Measurements from ENCODE around the gene INSYN2B. TPM values are rescaled to one million over a fixed set of nuclear protein-coding genes. Genes with fewer than 3 reads are reported as not detected.

INSYN2B gene
- total and polyA plus RNA-seq, 12 donors = 0.08 to 0.94 (median 0.62) TPM; not detected in 2

- no peaks in the 10 kb centered on the region for H3K27me3 ChIP-seq
- no peaks in the 10 kb centered on the region for H3K36me3 ChIP-seq (replicated peaks in 1 of 2)
- no peak for TF ChIP-seq CTCF (IDR thresholded peaks at IDR 0.05)
- no peak for TF ChIP-seq POLR2A (IDR thresholded peaks at IDR 0.05)
- no peak overlapping the region for H3K4me3 ChIP-seq
- 86 to 92% (median 91%) methylated on average over 4 of the region's 4 CpGs for WGBS, 4 donors
- H3K27ac ChIP-seq = no peak overlapping the region
- intact Hi-C loops (cut with DNase I) = no loop called here
- no peak for DNase-seq
- no peaks in the 10 kb centered on the region for H3K9me3 ChIP-seq (replicated peaks in 1 of 3)
- H3K4me1 ChIP-seq (replicated peaks in 1 of 2) = no peaks in the 10 kb centered on the region
Observed at GRCh38 chr5:169886677-169887076, 93.6 kb downstream of the INSYN2B start.

GRCh38 chr5:169886033-169886432 is 94.3 kb downstream of the INSYN2B start:
- intact Hi-C loops (cut with DNase I) = no loop called here
- no peak for DNase-seq
- TF ChIP-seq POLR2A (IDR thresholded peaks at IDR 0.05) = no peak
- TF ChIP-seq CTCF (IDR thresholded peaks at IDR 0.05) = no peak
- no peaks in the 10 kb centered on the region for H3K4me1 ChIP-seq (replicated peaks in 1 of 2)
- no peaks in the 10 kb centered on the region for H3K36me3 ChIP-seq (replicated peaks in 1 of 2)
- H3K9me3 ChIP-seq (replicated peaks in 1 of 3) = no peaks in the 10 kb centered on the region
- 70 to 90% (median 79%) methylated on average over 2 of the region's 2 CpGs for WGBS, 4 donors
- no peak overlapping the region for H3K27ac ChIP-seq
- no peak overlapping the region for H3K4me3 ChIP-seq
- no peaks in the 10 kb centered on the region for H3K27me3 ChIP-seq

- Histone ChIP-seq H3K4me1 (replicated peaks in 1 of 2) (no peaks in the 10 kb centered on the region), H3K27me3 (no peaks in the 10 kb centered on the region), H3K4me3 (no peak overlapping the region), H3K36me3 (replicated peaks in 1 of 2) (no peaks in the 10 kb centered on the region), H3K27ac (no peak overlapping the region), H3K9me3 (replicated peaks in 1 of 3) (no peaks in the 10 kb centered on the region)
- intact Hi-C loops (cut with DNase I) = no loop called here
- TF ChIP-seq CTCF (IDR thresholded peaks at IDR 0.05) (no peak), POLR2A (IDR thresholded peaks at IDR 0.05) (no peak)
- WGBS, 4 donors = 64 to 84% (median 75%) methylated on average over 5 of the region's 5 CpGs
- no peak for DNase-seq
Observed at GRCh38 chr5:169881702-169882303, 98.5 kb downstream of the INSYN2B start.

GRCh38 chr5:169880785-169881184 is 99.5 kb downstream of the INSYN2B start:
- Histone ChIP-seq H3K4me3 (no peak overlapping the region), H3K9me3 (replicated peaks in 1 of 3) (no peaks in the 10 kb centered on the region), H3K36me3 (replicated peaks in 1 of 2) (no peaks in the 10 kb centered on the region), H3K4me1 (replicated peaks in 1 of 2) (peaks cover 0 to 2% of the 10 kb centered on the region in 2 donors), H3K27me3 (no peaks in the 10 kb centered on the region), H3K27ac (no peak overlapping the region)
- DNase-seq = no peak
- 89 to 98% (median 94%) methylated on average over 2 of the region's 2 CpGs for WGBS, 4 donors
- intact Hi-C loops (cut with DNase I) = no loop called here
- no peak for TF ChIP-seq POLR2A (IDR thresholded peaks at IDR 0.05)
- no peak for TF ChIP-seq CTCF (IDR thresholded peaks at IDR 0.05)

Measured in adrenal gland (tissue), 12 donors.